Prostate gland (tissue), 2 donors: ENCODE measurements around the gene TKFC.

Experiments
- CTCF ChIP-seq, 4 experiments: fragments of 200-600 bp in 2 of 4; fragments of 450-650 bp in 2 of 4; sonication (generic) in 2 of 4; IDR thresholded peaks; 1 replicate in 3 of 4; 2 replicates in 1 of 4; pipeline ENCODE4 v1.5.1; 2016 to 2019; ENCODE audit warnings: antibody characterized with exemption in 4 of 4, mild to moderate bottlenecking in 2 of 4, moderate library complexity in 2 of 4
- POLR2A ChIP-seq: fragments of 450-650 bp; IDR thresholded peaks from one replicate; pipeline ENCODE4 v1.6.1; 2016; ENCODE audit warnings: antibody characterized with exemption, mild to moderate bottlenecking
- POLR2AphosphoS5 ChIP-seq: sonication (generic); formaldehyde crosslinking; IDR thresholded peaks from one replicate; pipeline ENCODE4 v1.6.1; 2017; ENCODE audit warnings: antibody characterized with exemption

DNA sequence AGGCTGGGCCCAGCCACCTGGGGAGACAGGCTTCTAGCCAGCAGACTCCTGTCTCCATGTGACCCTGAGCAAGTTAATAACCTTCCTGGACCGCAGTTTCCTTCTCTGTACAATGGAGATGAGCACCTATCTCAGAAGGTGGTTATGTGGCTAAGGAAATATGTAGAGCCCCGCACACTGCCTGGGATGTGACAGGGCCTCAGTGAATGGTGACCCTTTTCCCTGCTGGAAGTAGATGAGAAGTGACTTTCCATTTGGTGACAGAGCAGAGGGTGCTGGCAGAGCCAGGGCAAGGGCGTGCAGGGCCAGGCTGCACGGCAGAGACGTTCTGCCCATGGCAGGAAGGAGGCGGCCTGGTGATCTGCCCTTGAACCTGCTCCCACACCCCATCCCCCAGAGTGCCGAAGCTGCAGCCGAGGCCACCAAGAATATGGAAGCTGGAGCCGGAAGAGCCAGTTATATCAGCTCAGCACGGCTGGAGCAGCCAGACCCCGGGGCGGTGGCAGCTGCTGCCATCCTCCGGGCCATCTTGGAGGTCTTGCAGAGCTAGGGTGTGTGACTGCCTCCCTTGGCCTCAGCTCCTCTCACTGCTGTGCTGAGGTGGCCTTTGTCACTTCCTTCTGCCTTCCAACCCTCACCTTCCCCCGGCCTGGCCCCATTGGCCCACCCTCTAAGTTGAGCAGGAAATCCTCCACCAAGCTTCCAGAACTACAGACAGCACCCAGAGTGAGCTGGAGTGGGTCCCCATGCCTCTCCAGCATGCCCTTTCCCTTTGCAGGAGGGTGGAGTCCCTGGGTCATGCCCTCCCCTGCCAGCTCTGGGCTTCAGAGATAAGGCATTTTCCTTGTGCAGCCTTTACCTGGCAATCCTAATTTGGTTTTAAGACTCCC is 13.2 kb downstream of the TKFC start:
- TF ChIP-seq CTCF (IDR thresholded peaks at IDR 0.05) (no peak), POLR2A (no peak), POLR2AphosphoS5 (no peak)
